IMR-90 (cell line): Measurements from ENCODE around the gene SCGB1C2. TPM values are rescaled to one million over a fixed set of nuclear protein-coding genes. Genes with fewer than 3 reads are reported as not detected.
A peak's percentile ranks its signal among the peaks of the same experiment; 100 is the strongest.

Experiments
- ATAC-seq: fragments of 200-7000 bp; cut with Tn5 transposase; 2 replicates; pipeline ENCODE4 v1.9.1; 2020; ENCODE audit warnings: low read depth, mild to moderate bottlenecking, moderate library complexity
- BruUV-seq: library from RNA; stranded (reverse); fragments of 400-500 nt; replicated peaks from 2 replicates; lab custom pipeline; 2021; lab: Mats Ljungman, UMichigan
- CTCF ChIA-PET: fragments of 300-600 bp; formaldehyde crosslinking; extraction: SDS; loops from one replicate; lab custom pipeline; 2021; ENCODE audit warnings: antibody characterized with exemption; lab: Yijun Ruan, JAX
- POLR2A ChIA-PET: fragments of 300-600 bp; sonication (Branson Sonifier 250); formaldehyde crosslinking; loops from one replicate; lab custom pipeline; 2022; ENCODE audit warnings: antibody characterized with exemption; ENCODE audit not compliant: unreplicated experiment; lab: Charles Lee
- DNase-seq: peaks from one replicate; pipeline ENCODE4 v3.0.0; 2013
- H2AFZ ChIP-seq: replicated peaks from 2 replicates; pipeline ENCODE3; 2013; ENCODE audit warnings: low read length, mild to moderate bottlenecking; ENCODE audit not compliant: poor library complexity
- H2AK5ac ChIP-seq: 2 replicates; pipeline ENCODE4 v1.6.1; 2013; ENCODE audit warnings: low read depth, low read length, inconsistent platforms
- H2AK9ac ChIP-seq: replicated peaks from 2 replicates; pipeline ENCODE3; 2013; ENCODE audit warnings: mild to moderate bottlenecking, low read depth, low read length, moderate library complexity; ENCODE audit not compliant: poor library complexity
- H2BK120ac ChIP-seq: 2 replicates; pipeline ENCODE4 v1.6.1; 2013; ENCODE audit warnings: low read depth, low read length, inconsistent platforms
- H2BK15ac ChIP-seq: 3 replicates; pipeline ENCODE4 v1.6.1; 2013; ENCODE audit warnings: low read depth, low read length, inconsistent platforms
- H2BK20ac ChIP-seq: 2 replicates; pipeline ENCODE4 v1.6.1; 2013; ENCODE audit warnings: low read depth, mild to moderate bottlenecking, inconsistent platforms, low read length, moderate library complexity
- H2BK5ac ChIP-seq: 2 replicates; pipeline ENCODE4 v1.6.1; 2013; ENCODE audit warnings: mild to moderate bottlenecking, low read depth, low read length, inconsistent platforms; ENCODE audit not compliant: poor library complexity, severe bottlenecking
- H3K14ac ChIP-seq: replicated peaks from 2 replicates; pipeline ENCODE4 v1.6.1; 2013; ENCODE audit warnings: low read depth, low read length, inconsistent platforms
- H3K18ac ChIP-seq: 2 replicates; pipeline ENCODE4 v1.6.1; 2013; ENCODE audit warnings: low read depth, low read length, control low read depth
- H3K23ac ChIP-seq: 2 replicates; pipeline ENCODE4 v1.6.1; 2013; ENCODE audit warnings: low read depth, low read length, inconsistent platforms
- H3K27ac ChIP-seq: 2 replicates; pipeline ENCODE4 v1.5.1; 2013; ENCODE audit warnings: mild to moderate bottlenecking, control low read depth, low read length; ENCODE audit not compliant: insufficient read depth
- H3K27me3 ChIP-seq: 2 replicates; pipeline ENCODE4 v1.6.1; 2013; ENCODE audit warnings: low read length; ENCODE audit not compliant: control insufficient read depth, insufficient read depth
- H3K36me3 ChIP-seq: 2 replicates; pipeline ENCODE4 v1.6.1; 2013; ENCODE audit warnings: low read length, mixed read lengths; ENCODE audit not compliant: control insufficient read depth, insufficient read depth
- H3K4ac ChIP-seq: 2 replicates; pipeline ENCODE4 v1.6.1; 2013; ENCODE audit warnings: low read depth, low read length, inconsistent platforms
- H3K4me1 ChIP-seq: 2 replicates; pipeline ENCODE4 v1.6.1; 2013; ENCODE audit warnings: low read length, mixed read lengths; ENCODE audit not compliant: control insufficient read depth, insufficient read depth
- H3K4me2 ChIP-seq: 2 replicates; pipeline ENCODE4 v1.6.1; 2013; ENCODE audit warnings: low read depth, mild to moderate bottlenecking, control low read depth, low read length, moderate library complexity
- H3K4me3 ChIP-seq: 2 replicates; pipeline ENCODE4 v1.5.1; 2013; ENCODE audit warnings: low read depth, mild to moderate bottlenecking, control low read depth, low read length, moderate library complexity; ENCODE audit not compliant: insufficient read depth
- H3K56ac ChIP-seq: 2 replicates; pipeline ENCODE4 v1.6.1; 2013; ENCODE audit warnings: low read length, inconsistent platforms; ENCODE audit not compliant: insufficient read depth; ENCODE audit errors: extremely low read depth
- H3K79me1 ChIP-seq, 2 experiments: 2 replicates each; pipeline ENCODE4 v1.6.1; 2013; ENCODE audit warnings: low read length in 2 of 2, inconsistent platforms in 1 of 2, low read depth in 1 of 2
- H3K9ac ChIP-seq: 2 replicates; pipeline ENCODE4 v1.6.1; 2013; ENCODE audit warnings: low read depth, low read length, control low read depth
- H3K9me1 ChIP-seq: 2 replicates; pipeline ENCODE4 v1.6.1; 2013; ENCODE audit warnings: low read length, inconsistent platforms; ENCODE audit not compliant: insufficient read depth
- H3K9me3 ChIP-seq: 2 replicates; pipeline ENCODE4 v1.6.1; 2013; ENCODE audit warnings: low read length; ENCODE audit not compliant: control insufficient read depth, insufficient read depth
- H4K20me1 ChIP-seq: 2 replicates; pipeline ENCODE4 v1.6.1; 2013; ENCODE audit warnings: low read length, inconsistent platforms; ENCODE audit not compliant: insufficient read depth
- H4K5ac ChIP-seq: 2 replicates; pipeline ENCODE4 v1.6.1; 2013; ENCODE audit warnings: mild to moderate bottlenecking, low read depth, low read length, control low read depth
- H4K8ac ChIP-seq, 2 experiments: 2 replicates each; pipeline ENCODE4 v1.6.1; 2013; ENCODE audit warnings: low read depth in 2 of 2, low read length in 2 of 2, control low read depth in 1 of 2, inconsistent platforms in 1 of 2
- H4K91ac ChIP-seq: 2 replicates; pipeline ENCODE4 v1.6.1; 2013; ENCODE audit warnings: low read depth, low read length, inconsistent platforms; ENCODE audit not compliant: insufficient read depth
- BHLHE40 ChIP-seq: fragments of 150-350 bp; IDR thresholded peaks from 2 replicates; pipeline ENCODE4 v1.6.1; 2016; ENCODE audit warnings: mild to moderate bottlenecking, low read depth, low read length
- CEBPB ChIP-seq: IDR thresholded peaks from 2 replicates; pipeline ENCODE4 v1.6.1; 2012; ENCODE audit warnings: low read depth, low read length, improper control_type of control experiment
- CHD1 ChIP-seq: IDR thresholded peaks from 2 replicates; pipeline ENCODE4 v1.6.1; 2012; ENCODE audit warnings: low read depth, low read length, improper control_type of control experiment
- MAFK ChIP-seq: IDR thresholded peaks from 2 replicates; pipeline ENCODE4 v1.6.1; 2012; ENCODE audit warnings: low read depth, low read length, improper control_type of control experiment
- MAZ ChIP-seq: IDR thresholded peaks from 2 replicates; pipeline ENCODE4 v1.6.1; 2012; ENCODE audit warnings: low read depth, mild to moderate bottlenecking, low read length, improper control_type of control experiment, moderate library complexity, borderline replicate concordance
- MXI1 ChIP-seq: IDR thresholded peaks from 2 replicates; pipeline ENCODE4 v1.6.1; 2012; ENCODE audit warnings: low read depth, mild to moderate bottlenecking, low read length, moderate library complexity, borderline replicate concordance
- NFE2L2 ChIP-seq: fragments of 150-350 bp; IDR thresholded peaks from 2 replicates; pipeline ENCODE4 v1.6.1; 2016; ENCODE audit warnings: low read depth, mild to moderate bottlenecking, low read length
- RFX5 ChIP-seq: IDR thresholded peaks from 2 replicates; pipeline ENCODE4 v1.8.0; 2012; ENCODE audit warnings: low read depth, mild to moderate bottlenecking, low read length, moderate library complexity
- SMC3 ChIP-seq: fragments of 150-350 bp; IDR thresholded peaks from 2 replicates; pipeline ENCODE4 v1.6.1; 2016; ENCODE audit warnings: low read depth, mild to moderate bottlenecking, antibody characterized with exemption, low read length, moderate library complexity
- USF2 ChIP-seq: fragments of 150-350 bp; IDR thresholded peaks from 2 replicates; pipeline ENCODE4 v1.6.1; 2017; ENCODE audit warnings: mild to moderate bottlenecking, antibody characterized with exemption, low read length, low read depth
- WGBS, 2 experiments: methylation state at CpG; one replicate each; pipeline versions ENCODE4 v1.1.5 to v1.1.7; 2013; ENCODE audit warnings: missing lambda C conversion rate in 2 of 2; ENCODE audit not compliant: insufficient read length in 1 of 2; ENCODE audit errors: extremely low coverage in 2 of 2; 5-methylcytosine and 5-hydroxymethylcytosine counted together
- dilution Hi-C: fragments of 300-500 bp; cut with HindIII; formaldehyde crosslinking; loops from one replicate; pipeline ENCODE4 v1.14.3; 2018; ENCODE audit warnings: low sequenced_read_pairs; ENCODE audit not compliant: unreplicated experiment
- in situ Hi-C: fragments of 300-500 bp; cut with MboI; formaldehyde crosslinking; loops from 3 replicates; pipeline ENCODE4 v1.14.3; 2019; ENCODE audit warnings: low sequenced_read_pairs, inconsistent platforms, mixed read lengths
- intact Hi-C: fragments of 100-400 bp; cut with micrococcal nuclease; formaldehyde crosslinking; loops from 2 replicates; pipeline ENCODE4 v1.10.0; 2022
- polyA plus RNA-seq, 3 experiments: library from polyadenylated mRNA; depleted of rRNA; stranded (reverse); fragments of >200 nt; gene quantifications; 2 replicates each; pipeline ENCODE4 v1.2.3, GENCODE V29; 2012; ENCODE audit warnings: low replicate concordance in 1 of 3
- total RNA-seq: library from RNA; depleted of rRNA; stranded (reverse); fragments of >200 nt; gene quantifications from 2 replicates; pipeline ENCODE4 v1.2.3, GENCODE V29; 2012

SCGB1C2 gene
- total and polyA plus RNA-seq, 2 of the 4 experiments (the other 2 are of a cell fraction), result not detected

- dilution Hi-C loops, result no loop called here
- Histone ChIP-seq H4K91ac (no peak overlapping the region), H3K27me3 (peaks cover 4% of the 10 kb centered on the region), H3K4me3 (no peak overlapping the region), H3K4me1 (no peaks in the 10 kb centered on the region), H3K9me1 (no peaks in the 10 kb centered on the region), H3K27ac (no peak overlapping the region), H3K79me1 (no peaks in the 10 kb centered on the region), H3K4me2 (no peak overlapping the region), H3K14ac (no peak overlapping the region), H2BK120ac (no peak overlapping the region), H3K4ac (no peak overlapping the region), H4K5ac (no peak overlapping the region), H2BK15ac (no peak overlapping the region), H3K23ac (no peak overlapping the region), H2AK9ac (peak overlapping the region; percentile 16), H2AFZ (peak overlapping the region; percentile 51), H2BK20ac (no peak overlapping the region), H3K18ac (no peak overlapping the region), H3K36me3 (no peaks in the 10 kb centered on the region), H4K20me1 (no peaks in the 10 kb centered on the region), H2BK5ac (no peak overlapping the region), H3K56ac (no peak overlapping the region), H4K8ac (no peak overlapping the region), H2AK5ac (no peak overlapping the region), H3K9me3 (no peaks in the 10 kb centered on the region), H3K9ac (no peak overlapping the region)
- intact Hi-C loops, result loop anchor here (5.0 kb wide), 1 partner anchor 855 kb away; the partner anchor contains the start of gene TIMM22
- DNase-seq (peak; percentile 9), ATAC-seq (no peak)
- WGBS, 2 experiments, result 94% methylated on average over 9 of the region's 23 CpGs; no CpG with 5 or more reads in 1 of the 2 experiments
- in situ Hi-C loops, result no loop called here
- ChIA-PET CTCF (no interaction called here), POLR2A (no interaction called here)
- TF ChIP-seq CEBPB (no peak), SMC3 (no peak), MXI1 (no peak), RFX5 (no peak), MAFK (no peak), CHD1 (no peak), BHLHE40 (no peak), MAZ (no peak), USF2 (no peak), NFE2L2 (no peak)
- BruUV-seq, result no TSS peak
These were observed 4.8 kb downstream of the SCGB1C2 start for GRCh38 chr17:142102-142661.
